GM18870 (cell line): ENCODE data around the gene RBM18.

Source experiments
- ATAC-seq: cut with Tn5 transposase; IDR thresholded peaks from one replicate; pipeline ENCODE4 v1.9.1; 2021; ENCODE audit warnings: moderate library complexity; ENCODE audit not compliant: unreplicated experiment

RBM18 gene

GRCh38 chr9:122261469-122261881, 3.2 kb downstream of the RBM18 start:
- no peak for ATAC-seq

DNA sequence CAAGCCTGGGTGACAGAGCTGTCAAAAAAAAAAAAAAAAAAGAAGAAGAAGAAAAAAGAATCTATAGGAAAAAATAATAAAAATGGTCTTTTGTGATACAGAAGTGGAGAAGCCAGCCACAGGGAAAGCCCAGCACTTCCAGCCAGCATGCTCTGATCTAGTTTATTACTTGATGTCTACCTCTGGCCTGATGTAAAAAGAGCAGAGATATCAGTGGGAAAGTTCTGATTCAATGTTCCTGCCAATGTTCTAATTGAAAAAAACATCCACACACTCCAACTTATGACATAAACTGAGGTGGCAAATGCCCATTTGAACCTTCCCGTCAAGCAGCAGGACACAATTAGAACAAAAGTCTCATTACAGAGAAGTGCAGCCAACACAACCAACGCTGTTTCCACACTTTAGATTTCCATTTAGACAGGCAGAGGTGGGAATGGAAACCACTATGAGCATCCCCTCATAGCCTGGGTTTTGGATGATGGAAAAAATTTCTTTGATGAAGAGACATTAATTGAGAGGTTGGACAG, 5.7 kb downstream of the RBM18 start:
- no peak for ATAC-seq

- no peak for ATAC-seq
Measured at GRCh38 chr9:122256206-122256605, 8.4 kb downstream of the RBM18 start.

- no peak for ATAC-seq
Measured at GRCh38 chr9:122254761-122255160, 9.9 kb downstream of the RBM18 start.

GRCh38 chr9:122252796-122253195, 11.8 kb downstream of the RBM18 start:
- ATAC-seq: no peak

DNA sequence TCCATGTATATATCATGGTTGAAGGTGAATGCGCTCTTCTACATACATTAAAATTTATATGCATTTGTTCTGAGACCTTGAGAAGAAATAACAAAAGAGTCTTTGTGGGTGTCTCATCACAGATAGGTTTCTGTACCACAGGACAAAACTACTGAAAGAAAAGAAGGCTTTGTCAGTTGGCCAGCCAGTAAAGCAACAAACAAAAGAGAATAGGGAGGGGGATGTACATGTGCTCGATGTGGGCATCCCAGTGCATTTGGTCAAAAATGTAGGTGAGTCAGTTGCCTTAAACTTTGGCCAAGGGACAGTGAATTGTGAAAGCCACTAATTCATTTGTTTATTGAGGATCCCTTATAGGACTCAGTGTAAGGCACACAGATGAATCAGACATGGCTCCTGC, 13.3 kb downstream of the RBM18 start:
- ATAC-seq: no peak

GRCh38 chr9:122248448-122248865, 16.2 kb downstream of the RBM18 start:
- no peak for ATAC-seq

DNA sequence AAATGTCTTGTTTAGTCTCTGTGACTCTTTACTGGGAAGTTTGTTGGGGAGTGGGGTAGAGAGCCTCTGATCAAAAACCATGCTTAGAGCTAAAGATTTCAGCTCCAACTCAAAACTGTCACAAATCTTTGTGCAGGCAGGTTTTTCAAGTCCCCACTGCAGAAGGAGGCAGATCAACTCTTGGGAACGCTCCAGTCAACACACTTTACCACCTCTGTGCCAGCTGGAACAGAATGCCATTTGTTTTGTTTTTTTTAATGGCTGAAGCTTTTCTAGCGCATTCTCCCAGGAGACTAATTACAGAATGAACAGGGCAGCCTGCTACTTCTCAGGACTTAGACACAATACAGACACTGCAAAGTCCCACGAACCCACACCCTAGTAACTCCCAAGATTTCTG, 18.0 kb downstream of the RBM18 start:
- ATAC-seq: no peak

DNA sequence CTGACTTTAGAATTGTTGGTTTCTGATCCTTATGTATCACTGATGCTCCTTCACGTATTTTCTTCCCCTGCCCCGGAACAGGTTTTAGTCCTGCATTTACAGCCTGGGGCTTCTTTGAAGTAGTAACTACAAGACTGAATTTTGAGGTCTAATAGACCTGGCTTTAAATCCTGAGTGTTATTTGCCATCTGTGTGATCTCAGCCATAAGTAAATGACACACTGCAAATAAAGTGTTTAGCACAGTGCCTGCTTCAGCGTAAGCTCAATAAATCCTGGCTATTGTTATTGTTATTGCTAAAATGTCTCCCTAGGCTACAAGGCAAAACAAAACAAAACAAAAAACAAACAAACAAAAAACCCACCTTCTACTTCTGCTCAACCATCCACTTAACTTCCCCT, 20.3 kb downstream of the RBM18 start:
- ATAC-seq: no peak

GRCh38 chr9:122239722-122240121, 24.9 kb downstream of the RBM18 start:
- no peak for ATAC-seq

DNA sequence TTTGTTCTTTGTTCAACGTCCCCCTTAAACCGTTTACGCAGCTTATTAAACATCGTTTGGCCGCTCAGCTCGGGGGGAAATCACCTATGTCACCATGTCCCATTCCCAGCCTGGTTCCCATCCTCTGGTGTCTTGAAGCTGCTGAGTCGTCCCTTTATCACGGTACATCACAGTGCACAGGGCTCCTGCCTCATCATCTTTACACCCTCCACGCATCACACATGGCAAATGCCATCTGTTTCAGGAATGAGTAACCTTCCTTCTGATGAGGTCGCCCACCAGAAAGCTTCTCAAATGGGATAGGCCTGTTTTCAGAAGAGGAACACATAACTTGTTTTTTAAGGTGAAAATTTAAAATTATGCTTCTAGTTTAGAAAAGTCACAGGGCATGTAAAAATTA, 28.0 kb downstream of the RBM18 start:
- ATAC-seq: no peak

DNA sequence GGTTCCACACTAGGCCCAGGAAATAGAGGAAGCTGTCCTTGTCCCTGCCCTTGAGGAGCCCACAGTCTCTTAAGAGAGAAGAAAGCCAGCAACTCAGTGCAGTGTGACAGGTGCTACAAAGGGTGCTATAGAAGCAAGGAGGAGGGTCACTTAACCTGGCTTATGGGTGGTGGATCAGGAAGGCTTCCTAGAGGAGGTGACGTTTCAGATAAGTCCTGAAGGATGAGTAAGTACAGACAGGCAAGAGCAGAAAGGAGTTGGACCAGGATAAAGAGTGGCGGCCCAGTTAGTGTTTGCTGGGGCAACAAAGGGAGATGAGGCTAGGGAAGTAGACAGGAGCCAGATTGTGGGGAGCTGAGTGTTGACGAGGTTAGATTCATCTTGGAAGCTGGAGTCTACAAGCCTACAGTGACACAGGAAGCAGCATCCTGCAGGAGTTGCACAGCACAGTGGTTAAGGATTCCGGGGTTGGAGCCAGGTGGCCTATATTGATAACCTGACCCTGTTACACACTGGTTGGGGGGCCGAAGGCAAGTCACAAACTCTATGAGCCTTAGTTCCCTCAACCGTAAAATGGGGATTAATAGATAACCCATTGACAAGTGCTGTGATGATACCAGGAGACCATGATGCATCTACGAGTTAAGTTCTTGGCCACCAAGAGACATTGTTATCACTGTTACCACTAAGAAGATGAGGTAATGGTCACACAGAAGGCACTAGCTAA, 30.5 kb downstream of the RBM18 start:
- no peak for ATAC-seq

GRCh38 chr9:122232796-122233306, 31.8 kb downstream of the RBM18 start:
- no peak for ATAC-seq

GRCh38 chr9:122229485-122229837, 35.2 kb downstream of the RBM18 start:
- no peak for ATAC-seq

DNA sequence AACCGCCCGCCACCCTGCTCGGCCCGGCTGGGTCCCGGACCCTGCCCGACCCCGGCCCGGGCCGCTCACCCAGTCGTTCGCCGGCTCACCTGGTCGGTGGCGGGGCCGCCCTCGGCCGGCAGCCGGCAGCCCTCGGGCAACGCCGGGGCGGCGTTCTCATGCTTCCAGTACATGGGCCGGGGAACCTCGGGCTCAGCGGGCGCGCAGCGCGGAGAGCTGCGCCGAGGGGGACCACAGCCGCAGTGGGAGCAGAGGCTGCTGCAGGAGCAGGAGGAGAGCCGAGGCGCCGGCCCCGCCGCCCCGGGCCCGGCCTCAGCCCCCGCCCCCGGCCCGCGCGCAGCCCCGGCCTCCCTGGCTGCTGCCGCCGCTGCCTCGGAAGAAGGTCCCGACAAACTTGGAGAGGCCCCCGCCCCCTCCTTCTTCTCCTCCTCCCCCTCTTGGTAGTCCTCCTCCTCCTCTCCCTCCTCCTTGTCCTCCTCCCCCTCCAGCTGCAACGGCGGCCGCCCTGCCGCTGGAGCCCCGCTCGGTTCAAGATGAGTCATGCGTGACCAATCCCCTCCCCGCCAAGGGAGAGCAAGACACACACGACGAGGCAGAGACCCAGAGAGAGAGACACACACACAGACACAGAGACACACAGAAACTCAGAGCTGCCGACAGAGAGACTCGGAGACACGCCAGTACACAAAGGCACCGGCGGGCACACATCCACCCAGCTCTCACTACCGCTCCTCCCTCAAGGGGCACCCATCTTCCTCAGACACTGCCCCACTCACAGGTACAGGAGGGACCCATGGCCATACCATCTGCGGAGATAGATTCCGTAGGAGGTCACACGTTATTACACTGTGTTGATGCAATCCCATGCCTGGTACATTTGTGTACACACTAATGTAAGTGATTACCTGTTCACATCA, 35.8 kb downstream of the RBM18 start, which contains the start of gene LHX6:
Gene LHX6, minus strand, starts transcription at position 390 of the 917 bp plus-strand sequence. Its CDS starts 217 bp downstream, at position 173.
- no peak for ATAC-seq

GRCh38 chr9:122228191-122228567, 36.5 kb downstream of the RBM18 start:
- ATAC-seq: no peak

GRCh38 chr9:122227575-122227900, 37.1 kb downstream of the RBM18 start:
- ATAC-seq: no peak

DNA sequence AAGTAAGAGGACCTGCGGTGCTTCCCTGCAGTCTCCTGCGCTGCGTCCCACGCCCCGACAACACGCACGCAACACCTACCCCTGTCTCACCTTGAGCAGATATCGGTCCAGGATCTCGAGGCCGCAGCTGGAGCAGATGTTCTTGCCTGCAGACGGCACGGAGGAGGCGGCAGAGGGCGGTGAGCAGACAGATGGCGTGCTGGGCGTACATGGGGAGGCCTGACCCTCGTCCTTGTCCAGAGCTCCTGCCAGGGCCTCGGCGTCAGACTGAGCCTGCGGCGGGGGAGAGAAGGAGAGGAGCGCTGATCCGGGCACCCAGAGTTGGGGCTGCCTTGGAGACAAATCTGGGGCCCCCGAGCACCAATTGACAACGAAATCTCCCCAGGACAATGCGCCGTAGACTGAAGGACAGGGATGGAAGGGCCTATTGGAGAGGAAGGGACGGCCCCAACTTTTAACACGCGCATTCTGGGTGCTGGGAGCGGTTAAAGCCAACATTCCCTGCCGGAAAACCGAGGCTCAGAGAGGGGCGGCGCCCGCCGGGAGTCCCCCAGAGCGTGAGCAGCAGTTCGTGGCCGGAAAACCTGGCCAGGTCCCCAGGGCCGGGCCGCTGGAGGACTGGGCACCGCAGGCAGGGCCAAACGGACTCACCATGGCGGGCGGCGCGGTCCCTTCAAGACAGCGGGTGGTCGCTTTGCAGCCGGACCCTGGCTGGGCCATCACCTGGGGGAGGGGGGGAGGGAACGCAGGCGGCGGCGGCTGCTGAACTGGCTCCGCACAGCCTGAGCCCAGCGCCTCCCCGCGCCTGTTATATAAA, 37.7 kb downstream of the RBM18 start:
- no peak for ATAC-seq

DNA sequence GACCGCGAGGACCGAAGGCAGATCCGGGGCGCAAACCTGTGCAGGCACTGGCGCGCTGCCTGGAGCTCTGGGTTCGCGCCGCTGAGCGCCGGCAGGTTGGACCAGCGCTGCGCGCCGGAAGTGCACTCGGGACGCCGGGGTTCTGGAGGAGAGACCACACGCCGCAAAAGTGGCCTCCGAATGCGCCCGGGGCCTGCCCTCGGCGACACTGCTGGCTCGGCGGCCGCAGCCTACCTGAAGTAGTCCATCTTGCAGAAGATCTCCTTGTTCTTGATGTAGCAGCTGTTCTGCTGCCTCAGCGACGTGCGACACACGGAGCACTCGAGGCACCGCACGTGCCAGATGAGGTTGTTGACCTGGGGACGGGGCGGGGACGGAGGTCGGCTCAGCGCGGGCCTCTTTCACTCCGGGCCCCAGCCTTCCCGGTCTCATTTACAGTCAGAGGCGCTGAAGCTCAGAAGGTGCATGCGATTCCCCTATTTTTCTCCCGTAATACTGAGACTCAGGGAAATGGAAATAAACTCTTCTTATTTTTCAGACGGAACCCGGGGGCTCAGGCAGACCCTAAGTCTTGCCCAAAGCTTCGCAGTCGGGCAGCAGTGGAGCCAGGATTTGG, 38.4 kb downstream of the RBM18 start:
- ATAC-seq: no peak

DNA sequence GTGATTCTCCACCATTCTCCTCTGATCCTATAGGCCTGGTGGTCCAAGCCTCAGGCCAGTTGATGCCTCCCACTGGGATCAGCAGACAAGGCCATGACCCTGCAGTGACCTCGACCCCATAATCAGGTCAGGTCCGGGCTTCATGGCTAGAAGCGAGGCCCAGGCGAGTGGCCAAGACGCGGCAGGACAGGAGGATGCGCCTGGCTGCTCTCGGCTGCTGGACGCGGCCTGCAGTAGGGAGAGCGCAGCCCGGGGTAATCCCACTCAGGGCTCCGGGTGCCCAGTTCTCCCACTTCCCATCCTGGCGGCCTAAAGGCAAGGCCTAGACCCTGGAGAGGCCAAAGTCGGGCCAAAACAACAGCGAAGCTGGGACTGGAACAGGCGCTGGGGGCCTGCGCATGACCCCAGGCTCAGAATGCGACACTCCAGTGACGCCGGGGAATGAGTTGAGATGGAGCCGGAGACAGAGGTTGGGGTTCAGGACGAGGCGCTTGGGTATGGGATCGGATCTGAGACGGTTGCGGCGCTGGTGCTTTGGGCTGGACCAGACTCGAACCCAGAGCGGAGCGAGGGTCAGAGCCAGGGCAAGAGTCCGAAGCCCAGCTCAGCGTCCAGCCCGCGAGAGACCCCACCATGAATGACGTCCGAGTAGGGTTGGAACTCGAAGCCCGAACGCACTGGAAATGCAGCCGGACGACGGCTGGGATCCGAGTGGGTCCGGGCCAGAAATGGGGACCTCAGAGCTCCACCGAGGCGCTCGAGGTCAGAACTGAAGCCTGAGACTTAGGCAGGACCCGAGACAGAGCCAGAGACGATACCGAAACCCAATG, 39.1 kb downstream of the RBM18 start:
- no peak for ATAC-seq
